ENCODE measurements around the gene NTHL1.

DNA sequence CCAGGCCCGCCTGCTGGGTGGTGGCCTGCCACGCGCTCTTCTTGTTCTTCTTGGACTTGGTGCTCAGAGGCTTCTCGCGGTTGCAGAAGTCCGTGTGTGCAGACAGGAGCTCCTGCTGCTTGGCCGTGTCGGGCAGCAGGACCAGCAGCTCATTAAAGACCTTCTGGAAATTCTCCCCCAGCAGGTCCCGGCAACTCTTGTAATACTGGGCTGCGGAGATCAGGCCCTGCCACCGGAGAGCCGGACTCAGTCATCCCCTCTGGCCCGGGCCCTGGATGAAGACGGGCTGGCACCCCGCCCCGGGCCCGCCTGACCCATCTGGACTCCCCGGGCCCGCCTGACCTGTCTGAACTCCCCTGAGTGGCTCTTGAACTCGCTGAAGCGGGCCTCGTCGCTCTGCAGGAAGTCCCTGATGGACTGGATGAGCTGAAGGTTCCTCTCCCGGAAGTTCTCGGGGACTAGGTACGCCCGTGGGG is 49.2 kb downstream of the NTHL1 start:
- no peak for TF ChIP-seq YY1 (IDR thresholded peaks at IDR 0.05; ENCODE audit: low read depth)
- TF ChIP-seq, protein P1, sequence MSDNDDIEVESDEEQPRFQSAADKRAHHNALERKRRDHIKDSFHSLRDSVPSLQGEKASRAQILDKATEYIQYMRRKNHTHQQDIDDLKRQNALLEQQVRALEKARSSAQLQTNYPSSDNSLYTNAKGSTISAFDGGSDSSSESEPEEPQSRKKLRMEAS (IDR thresholded peaks at IDR 0.05), result no peak
- no peak for TF ChIP-seq RAD21 (IDR thresholded peaks at IDR 0.05; ENCODE audit: low read depth)
- TF ChIP-seq ZBTB7A (IDR thresholded peaks at IDR 0.05; ENCODE audit: low read depth), result no peak

All from Ishikawa (cell line).